GM21723 (cell line): Measurements from ENCODE around the gene JPH3.

Source experiments
- ATAC-seq: cut with Tn5 transposase; IDR thresholded peaks from one replicate; pipeline ENCODE4 v1.9.1; 2021; ENCODE audit warnings: mild to moderate bottlenecking, moderate library complexity; ENCODE audit not compliant: unreplicated experiment

Gene JPH3

GRCh38 chr16:87602001-87602775 lies at the start of gene JPH3:
JPH3 (plus strand) TSS chr16:87602508; CDS start chr16:87603147, 639 bp downstream.
- ATAC-seq: no peak

GRCh38 chr16:87552772-87553573 lies 49.3 kb upstream of the JPH3 start:
- ATAC-seq: no peak

GRCh38 chr16:87554754-87555427 lies 47.4 kb upstream of the JPH3 start:
- ATAC-seq: no peak

GRCh38 chr16:87555647-87556046 lies 46.7 kb upstream of the JPH3 start:
- no peak for ATAC-seq

GRCh38 chr16:87556941-87557459 lies 45.3 kb upstream of the JPH3 start:
- ATAC-seq: no peak

- no peak for ATAC-seq
Observed at GRCh38 chr16:87558682-87559081, 43.6 kb upstream of the JPH3 start.

GRCh38 chr16:87559945-87560344 lies 42.4 kb upstream of the JPH3 start:
- no peak for ATAC-seq

GRCh38 chr16:87560428-87561199 lies 41.7 kb upstream of the JPH3 start:
- ATAC-seq: no peak

- ATAC-seq: no peak
Observed at GRCh38 chr16:87561200-87562105, 40.9 kb upstream of the JPH3 start.

- no peak for ATAC-seq
Observed at GRCh38 chr16:87562201-87562600, 40.1 kb upstream of the JPH3 start.

GRCh38 chr16:87563022-87563421 lies 39.3 kb upstream of the JPH3 start:
- no peak for ATAC-seq

GRCh38 chr16:87563714-87564523 lies 38.4 kb upstream of the JPH3 start:
- no peak for ATAC-seq

- ATAC-seq: no peak
Observed at GRCh38 chr16:87564524-87564778, 37.9 kb upstream of the JPH3 start.

GRCh38 chr16:87569601-87570571 lies 32.4 kb upstream of the JPH3 start:
- no peak for ATAC-seq

- ATAC-seq: no peak
Observed at GRCh38 chr16:87570572-87570937, 31.8 kb upstream of the JPH3 start.

- ATAC-seq: no peak
Observed at GRCh38 chr16:87570938-87571867, 31.1 kb upstream of the JPH3 start.

GRCh38 chr16:87571868-87572244 lies 30.5 kb upstream of the JPH3 start:
- ATAC-seq: no peak
